HG02759 (cell line): ENCODE measurements around the gene TGFBR3.
A peak's percentile ranks its signal among the peaks of the same experiment; 100 is the strongest.

ENCODE experiments used
- ATAC-seq: cut with Tn5 transposase; IDR thresholded peaks from one replicate; pipeline ENCODE4 v1.9.1; 2021; ENCODE audit warnings: mild to moderate bottlenecking, moderate library complexity; ENCODE audit not compliant: unreplicated experiment

TGFBR3 gene

GRCh38 chr1:91803847-91804545 is 82.0 kb downstream of the TGFBR3 start:
- peak; percentile 89 for ATAC-seq

GRCh38 chr1:91803123-91803522 is 82.8 kb downstream of the TGFBR3 start:
- ATAC-seq = no peak

- no peak for ATAC-seq
Measured at GRCh38 chr1:91801496-91802115, 84.3 kb downstream of the TGFBR3 start.

- no peak for ATAC-seq
Measured at GRCh38 chr1:91799863-91800262, 86.1 kb downstream of the TGFBR3 start.

GRCh38 chr1:91799159-91799558 is 86.8 kb downstream of the TGFBR3 start:
- ATAC-seq = no peak

GRCh38 chr1:91798740-91799139 is 87.2 kb downstream of the TGFBR3 start:
- ATAC-seq = no peak

- no peak for ATAC-seq
Measured at GRCh38 chr1:91798241-91798648, 87.7 kb downstream of the TGFBR3 start.

GRCh38 chr1:91797164-91797563 is 88.8 kb downstream of the TGFBR3 start:
- no peak for ATAC-seq

- no peak for ATAC-seq
Measured at GRCh38 chr1:91796390-91796654, 89.6 kb downstream of the TGFBR3 start.

GRCh38 chr1:91795591-91796389 is 90.2 kb downstream of the TGFBR3 start:
- no peak for ATAC-seq

GRCh38 chr1:91793877-91794276 is 92.1 kb downstream of the TGFBR3 start:
- no peak for ATAC-seq

GRCh38 chr1:91793189-91793588 is 92.8 kb downstream of the TGFBR3 start:
- ATAC-seq = no peak

GRCh38 chr1:91792489-91793071 is 93.4 kb downstream of the TGFBR3 start:
- ATAC-seq = no peak

- no peak for ATAC-seq
Measured at GRCh38 chr1:91791691-91792488, 94.1 kb downstream of the TGFBR3 start.

GRCh38 chr1:91791103-91791502 is 94.8 kb downstream of the TGFBR3 start:
- ATAC-seq = no peak

- no peak for ATAC-seq
Measured at GRCh38 chr1:91790392-91790791, 95.6 kb downstream of the TGFBR3 start.

GRCh38 chr1:91789273-91789997 is 96.5 kb downstream of the TGFBR3 start:
- no peak for ATAC-seq

GRCh38 chr1:91787919-91788318 is 98.0 kb downstream of the TGFBR3 start:
- no peak for ATAC-seq

GRCh38 chr1:91784616-91785015 is 101.3 kb downstream of the TGFBR3 start:
- no peak for ATAC-seq

- ATAC-seq = peak; percentile 47
Measured at GRCh38 chr1:91784191-91784590, 101.8 kb downstream of the TGFBR3 start.
